ENCODE results near the gene SNAPIN. TPM values are rescaled to one million over a fixed set of nuclear protein-coding genes. Genes with fewer than 3 reads are reported as not detected.

Gene SNAPIN
- total RNA-seq, 1 experiment from 2014 or later: 29.0 TPM

DNA sequence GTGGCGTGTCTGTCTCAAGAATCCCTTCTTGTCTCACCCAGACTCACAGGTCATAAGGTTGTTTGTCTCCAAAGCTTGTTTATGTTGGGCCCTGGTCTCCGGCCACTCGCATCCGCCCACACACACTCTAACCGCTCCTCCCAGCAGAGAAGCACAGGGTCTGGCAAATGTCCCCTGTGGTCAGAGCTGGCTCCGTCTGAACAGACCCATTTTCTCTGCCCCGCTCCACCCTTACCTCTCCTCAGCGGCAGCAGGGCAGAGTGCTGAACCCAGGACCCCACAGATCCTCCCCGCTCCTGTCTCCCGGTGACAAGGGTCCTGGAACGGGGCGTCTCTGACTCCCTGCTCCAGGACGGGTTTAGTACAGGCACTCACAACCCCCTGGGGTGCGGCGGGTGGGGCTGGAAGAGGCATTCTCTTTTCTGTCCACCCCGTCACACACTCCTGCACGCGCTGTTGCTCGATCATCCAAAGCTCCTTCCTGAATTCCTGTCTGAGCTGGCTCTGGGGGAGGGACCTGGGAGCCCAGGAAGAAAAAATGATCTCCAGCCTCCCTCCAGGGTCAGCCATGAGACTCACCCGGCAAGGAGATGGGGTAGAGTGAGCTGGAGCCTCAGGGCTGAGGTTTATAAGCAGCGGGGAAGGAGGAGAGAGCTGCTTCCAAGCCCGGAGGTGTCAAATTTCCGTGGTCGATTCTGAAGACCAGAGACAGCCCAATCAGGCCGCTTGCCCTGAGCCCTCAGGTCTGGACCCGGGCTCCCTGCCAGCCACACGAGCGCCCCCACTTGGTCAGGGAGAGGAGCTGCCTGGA is 31.4 kb upstream of the SNAPIN start, which contains the start of gene S100A13:
Gene S100A13, minus strand, starts transcription at position 602 of the 811 bp plus-strand sequence. CDS start 1,033 bp downstream, outside the sequence.
- Histone ChIP-seq H3K9me3 (ENCODE audit: control insufficient read depth, low read depth, low read length) (no peaks in the 10 kb centered on the region), H2BK15ac (ENCODE audit: low read depth, low read length) (no peak within 1 kb of the TSS), H2AK5ac (ENCODE audit: insufficient read length, low read length) (no peak within 1 kb of the TSS), H2BK120ac (ENCODE audit: low read depth, low read length, poor library complexity, severe bottlenecking) (no peak within 1 kb of the TSS), H3K18ac (ENCODE audit: insufficient read length, low read depth, low read length) (peak within 1 kb of the TSS; percentile 93), H2BK12ac (ENCODE audit: insufficient read length, low read depth, low read length) (no peak within 1 kb of the TSS), H3K27ac (ENCODE audit: insufficient read length, low read depth, low read length) (no peak within 1 kb of the TSS), H3K56ac (ENCODE audit: insufficient read length, low read depth, low read length) (no peak within 1 kb of the TSS), H3K9ac (ENCODE audit: extremely low read depth, insufficient read length, low read length) (peak within 1 kb of the TSS; percentile 49), H4K20me1 (ENCODE audit: control insufficient read depth, insufficient read depth, insufficient read length) (no peaks in the 10 kb centered on the region), H2AFZ (ENCODE audit: low read length) (no peak within 1 kb of the TSS), H3K79me1 (ENCODE audit: insufficient read depth, low read depth, low read length, poor library complexity, severe bottlenecking) (no peaks in the 10 kb centered on the region), H3T11ph (ENCODE audit: low read length) (no peak within 1 kb of the TSS), H3K27me3 (ENCODE audit: insufficient read depth, low read length) (no peaks in the 10 kb centered on the region), H3K23me2 (ENCODE audit: insufficient read length, low read depth, low read length, poor library complexity, severe bottlenecking) (peaks cover 7% of the 10 kb centered on the region), H3K4me1 (ENCODE audit: insufficient read depth, low read length) (0 out of 2 replicates have a peak, but pooled peaks cover 4% of the 10 kb centered on the region), H4K8ac (replicated peaks; ENCODE audit: insufficient read length, low read depth, low read length) (no peak within 1 kb of the TSS), H2BK5ac (ENCODE audit: insufficient read length, low read length) (no peak within 1 kb of the TSS), H3K23ac (ENCODE audit: insufficient read length, low read depth, low read length) (no peak within 1 kb of the TSS), H3K4ac (ENCODE audit: low read depth, low read length) (no peak within 1 kb of the TSS), H4K91ac (ENCODE audit: insufficient read length, low read depth, low read length) (no peak within 1 kb of the TSS), H3K4me2 (ENCODE audit: insufficient read depth, insufficient read length, low read length) (peak within 1 kb of the TSS; percentile 87), H3K14ac (ENCODE audit: insufficient read depth, low read length) (peak within 1 kb of the TSS; percentile 77), H2BK20ac (ENCODE audit: low read depth, low read length, poor library complexity, severe bottlenecking) (no peak within 1 kb of the TSS), H3K79me2 (ENCODE audit: insufficient read depth, low read length) (no peaks in the 10 kb centered on the region), H4K5ac (ENCODE audit: insufficient read length, low read depth, low read length) (no peak within 1 kb of the TSS)
- Mint-ChIP-seq H3K36me3 (ENCODE audit: insufficient read depth in 1 of 3, low read depth in 3 of 3) (peaks cover 11 to 22% (median 21%) of the 10 kb centered on the region in 3 experiments), H3K9me3 (no peaks in the 10 kb centered on the region; a peak in 1 of 5 replicates), H3K27me3 (ENCODE audit: low read depth) (0 out of 2 replicates have a peak, but pooled peaks cover 2% of the 10 kb centered on the region), H3K27ac (peak within 1 kb of the TSS; percentile 93 to 95 (median 93)), H3K4me3 (peak within 1 kb of the TSS; percentile 74 to 87), H3K4me1 (peaks cover 49 to 50% of the 10 kb centered on the region in 2 experiments)
- DNase-seq: peak; percentile 98
- TF ChIP-seq, protein P1, sequence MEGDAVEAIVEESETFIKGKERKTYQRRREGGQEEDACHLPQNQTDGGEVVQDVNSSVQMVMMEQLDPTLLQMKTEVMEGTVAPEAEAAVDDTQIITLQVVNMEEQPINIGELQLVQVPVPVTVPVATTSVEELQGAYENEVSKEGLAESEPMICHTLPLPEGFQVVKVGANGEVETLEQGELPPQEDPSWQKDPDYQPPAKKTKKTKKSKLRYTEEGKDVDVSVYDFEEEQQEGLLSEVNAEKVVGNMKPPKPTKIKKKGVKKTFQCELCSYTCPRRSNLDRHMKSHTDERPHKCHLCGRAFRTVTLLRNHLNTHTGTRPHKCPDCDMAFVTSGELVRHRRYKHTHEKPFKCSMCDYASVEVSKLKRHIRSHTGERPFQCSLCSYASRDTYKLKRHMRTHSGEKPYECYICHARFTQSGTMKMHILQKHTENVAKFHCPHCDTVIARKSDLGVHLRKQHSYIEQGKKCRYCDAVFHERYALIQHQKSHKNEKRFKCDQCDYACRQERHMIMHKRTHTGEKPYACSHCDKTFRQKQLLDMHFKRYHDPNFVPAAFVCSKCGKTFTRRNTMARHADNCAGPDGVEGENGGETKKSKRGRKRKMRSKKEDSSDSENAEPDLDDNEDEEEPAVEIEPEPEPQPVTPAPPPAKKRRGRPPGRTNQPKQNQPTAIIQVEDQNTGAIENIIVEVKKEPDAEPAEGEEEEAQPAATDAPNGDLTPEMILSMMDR (conservative IDR thresholded peaks at IDR 0.05): peak; percentile 94
- WGBS (ENCODE audit: extremely low coverage, insufficient read length, low lambda C conversion rate): no CpG with 5 or more reads among the region's 28 CpGs

All from H9 (cell line).